Peyer's patch (tissue), 4 donors: ENCODE data around the gene FAM20C. TPM values are rescaled to one million over a fixed set of nuclear protein-coding genes. Genes with fewer than 3 reads are reported as not detected.
A peak's percentile ranks its signal among the peaks of the same experiment; 100 is the strongest.

ENCODE experiments used
- DNase-seq, 3 donors: peaks; one replicate each; pipeline ENCODE4 v3.0.0-alpha.2; 2017 to 2019
- H3K27ac ChIP-seq, 4 donors: fragments of 200-600 bp; sonication (generic); one replicate each; pipeline ENCODE4 v1.5.1; 2016 to 2019
- H3K27me3 ChIP-seq, 2 donors: fragments of 200-600 bp; sonication (generic); one replicate each; pipeline ENCODE4 v1.5.1; 2019
- H3K36me3 ChIP-seq, 3 donors: fragments of 200-600 bp; sonication (generic); one replicate each; pipeline ENCODE4 v1.5.1; 2016 to 2019
- H3K4me1 ChIP-seq, 4 donors: fragments of 200-600 bp; sonication (generic); one replicate each; pipeline ENCODE4 v1.5.1; 2016 to 2019
- H3K4me3 ChIP-seq, 4 donors: fragments of 200-600 bp; sonication (generic); 1 replicate in 3 of 4; 2 replicates in 1 of 4; pipeline ENCODE4 v1.5.1; 2016 to 2019; ENCODE audit warnings: mild to moderate bottlenecking in 1 of 4
- H3K9me3 ChIP-seq, 4 donors: fragments of 200-600 bp; sonication (generic); one replicate each; pipeline ENCODE4 v1.5.1; 2016 to 2019; ENCODE audit warnings: mild to moderate bottlenecking in 1 of 4
- CTCF ChIP-seq, 6 experiments: fragments of 450-650 bp in 4 of 6; fragments of 200-600 bp in 2 of 6; sonication (generic) in 1 of 6; IDR thresholded peaks; one replicate each; pipeline ENCODE4 v1.5.1; 2017 to 2019; ENCODE audit warnings: antibody characterized with exemption in 6 of 6, mild to moderate bottlenecking in 3 of 6, moderate library complexity in 1 of 6
- POLR2A ChIP-seq, 2 donors: fragments of 450-650 bp; IDR thresholded peaks; one replicate each; pipeline ENCODE4 v1.5.1; 2017; ENCODE audit warnings: antibody characterized with exemption in 2 of 2, mild to moderate bottlenecking in 2 of 2, moderate library complexity in 2 of 2
- total RNA-seq, 4 donors: library from RNA; depleted of rRNA; stranded (reverse); fragments of >200 nt; gene quantifications; one replicate each; pipeline ENCODE4 v1.1.0, GENCODE V29; 2016

FAM20C gene
- total RNA-seq, 4 donors from 2014 or later, result 46.4 to 66.0 (median 53.8) TPM

DNA sequence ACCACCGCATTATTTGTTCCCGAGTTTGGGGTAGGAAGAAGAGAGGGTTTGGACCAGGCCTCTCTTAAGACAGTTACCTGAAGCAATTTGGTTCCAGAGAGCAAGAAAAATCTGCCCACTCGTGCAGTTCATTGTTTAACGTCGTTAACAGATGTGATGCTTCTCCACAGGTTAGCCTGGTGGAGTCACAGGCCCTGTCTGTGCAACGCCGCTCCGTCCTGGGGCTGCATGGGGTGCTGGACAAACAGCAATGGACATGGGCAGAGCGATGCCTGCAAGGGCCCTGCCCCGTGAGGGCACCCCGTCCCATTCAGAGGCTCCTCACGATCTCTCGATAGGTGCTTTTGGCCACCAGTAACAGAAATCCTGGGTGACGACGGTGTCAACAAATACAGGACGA, 107.3 kb downstream of the FAM20C start:
- H3K9me3 ChIP-seq, result no peaks in the 10 kb centered on the region
- TF ChIP-seq CTCF (IDR thresholded peaks at IDR 0.05), result no peak
- TF ChIP-seq POLR2A (IDR thresholded peaks at IDR 0.05), result no peak
- DNase-seq, result peak in 1 of 3 donors; percentile 21
- no peaks in the 10 kb centered on the region for H3K27me3 ChIP-seq
- H3K4me1 ChIP-seq, result peaks cover 0 to 7% (median 0%) of the 10 kb centered on the region in 4 donors
- no peak overlapping the region for H3K27ac ChIP-seq
- H3K4me3 ChIP-seq, result no peak overlapping the region
- H3K36me3 ChIP-seq, result no peaks in the 10 kb centered on the region

- peak in 1 of 3 donors; percentile 21 for DNase-seq
- Histone ChIP-seq H3K9me3 (no peaks in the 10 kb centered on the region), H3K36me3 (no peaks in the 10 kb centered on the region), H3K27ac (no peak overlapping the region), H3K4me1 (peaks cover 0 to 2% (median 0%) of the 10 kb centered on the region in 4 donors), H3K27me3 (no peaks in the 10 kb centered on the region), H3K4me3 (no peak overlapping the region)
- TF ChIP-seq CTCF (IDR thresholded peaks at IDR 0.05), result no peak
- TF ChIP-seq POLR2A (IDR thresholded peaks at IDR 0.05), result no peak
Observed at GRCh38 chr7:300048-300447, 107.7 kb downstream of the FAM20C start.

DNA sequence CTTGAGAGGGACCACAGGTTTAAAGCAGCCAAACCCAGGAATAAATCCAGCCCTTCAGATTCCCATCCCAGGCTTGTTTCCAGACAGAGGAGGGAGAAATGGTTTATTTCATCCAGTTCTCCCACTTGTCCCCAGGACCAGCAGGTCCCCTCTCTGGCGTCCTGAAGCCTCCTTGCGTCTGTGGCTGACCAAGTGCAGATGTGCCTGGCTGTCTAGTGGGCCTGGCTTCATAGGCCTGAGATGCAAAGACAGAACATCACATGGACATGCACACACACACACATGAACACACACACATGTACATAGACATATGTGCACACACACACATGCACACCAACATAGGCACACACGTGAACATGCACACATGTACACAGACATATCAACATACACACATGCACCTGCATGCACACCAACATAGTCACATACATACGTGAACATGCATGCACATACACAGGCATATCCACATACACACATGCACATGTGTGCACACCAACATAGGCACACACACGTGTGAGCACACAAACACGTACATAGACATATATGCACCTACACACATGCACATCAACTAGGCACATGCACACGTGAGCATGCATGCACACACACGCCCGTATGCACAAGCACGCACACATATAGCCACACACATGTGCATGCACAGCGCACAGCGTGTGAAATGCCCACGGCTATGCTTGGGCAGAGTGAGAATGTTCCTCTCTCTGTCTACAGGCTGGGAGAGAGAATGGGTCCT, 108.3 kb downstream of the FAM20C start:
- Histone ChIP-seq H3K36me3 (no peaks in the 10 kb centered on the region), H3K27ac (no peak overlapping the region), H3K4me1 (no peaks in the 10 kb centered on the region), H3K9me3 (no peaks in the 10 kb centered on the region), H3K27me3 (no peaks in the 10 kb centered on the region), H3K4me3 (no peak overlapping the region)
- peak in 1 of 3 donors; percentile 26 for DNase-seq
- TF ChIP-seq POLR2A (IDR thresholded peaks at IDR 0.05) (no peak), CTCF (IDR thresholded peaks at IDR 0.05) (no peak)

DNA sequence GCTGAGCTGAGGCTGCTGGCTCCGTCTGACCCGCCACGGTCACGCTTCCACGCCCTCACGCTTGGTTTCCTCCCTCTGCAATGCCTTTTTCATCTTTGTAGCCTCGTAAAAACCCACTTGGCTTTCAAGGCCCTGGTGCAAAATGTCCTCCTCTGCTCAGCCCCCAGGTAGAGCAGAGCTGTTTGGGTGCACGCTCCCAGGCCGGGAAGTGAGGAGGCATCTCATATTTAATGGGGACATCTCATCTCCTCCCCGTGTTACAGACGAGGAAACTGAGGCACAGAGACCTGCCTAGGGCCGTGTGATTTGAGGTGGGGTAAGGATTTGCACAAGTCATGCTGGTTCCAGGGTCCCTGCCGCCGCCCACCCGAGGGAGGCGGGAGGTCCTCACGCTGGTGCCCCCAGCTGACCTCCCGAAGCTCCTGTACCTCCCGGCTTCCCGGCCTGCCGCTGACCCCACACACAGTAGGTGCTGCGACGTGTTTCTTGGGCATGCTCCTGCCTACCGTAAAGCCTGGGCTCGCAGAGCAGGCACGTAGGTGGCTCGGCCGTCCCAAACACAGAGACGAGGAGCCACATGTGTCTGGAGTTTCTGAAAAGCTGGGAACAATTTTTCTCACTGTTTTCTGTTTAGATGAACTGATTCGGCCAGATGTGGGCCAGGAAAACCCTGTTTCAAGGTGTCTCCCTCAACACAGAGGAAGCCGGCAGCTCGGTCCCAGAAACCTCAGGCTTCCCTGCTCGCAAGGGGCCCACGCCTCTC, 109.1 kb downstream of the FAM20C start:
- Histone ChIP-seq H3K4me1 (no peaks in the 10 kb centered on the region), H3K9me3 (no peaks in the 10 kb centered on the region), H3K36me3 (no peaks in the 10 kb centered on the region), H3K27ac (no peak overlapping the region), H3K4me3 (no peak overlapping the region), H3K27me3 (no peaks in the 10 kb centered on the region)
- TF ChIP-seq CTCF (IDR thresholded peaks at IDR 0.05) (no peak), POLR2A (IDR thresholded peaks at IDR 0.05) (no peak)
- no peak for DNase-seq

DNA sequence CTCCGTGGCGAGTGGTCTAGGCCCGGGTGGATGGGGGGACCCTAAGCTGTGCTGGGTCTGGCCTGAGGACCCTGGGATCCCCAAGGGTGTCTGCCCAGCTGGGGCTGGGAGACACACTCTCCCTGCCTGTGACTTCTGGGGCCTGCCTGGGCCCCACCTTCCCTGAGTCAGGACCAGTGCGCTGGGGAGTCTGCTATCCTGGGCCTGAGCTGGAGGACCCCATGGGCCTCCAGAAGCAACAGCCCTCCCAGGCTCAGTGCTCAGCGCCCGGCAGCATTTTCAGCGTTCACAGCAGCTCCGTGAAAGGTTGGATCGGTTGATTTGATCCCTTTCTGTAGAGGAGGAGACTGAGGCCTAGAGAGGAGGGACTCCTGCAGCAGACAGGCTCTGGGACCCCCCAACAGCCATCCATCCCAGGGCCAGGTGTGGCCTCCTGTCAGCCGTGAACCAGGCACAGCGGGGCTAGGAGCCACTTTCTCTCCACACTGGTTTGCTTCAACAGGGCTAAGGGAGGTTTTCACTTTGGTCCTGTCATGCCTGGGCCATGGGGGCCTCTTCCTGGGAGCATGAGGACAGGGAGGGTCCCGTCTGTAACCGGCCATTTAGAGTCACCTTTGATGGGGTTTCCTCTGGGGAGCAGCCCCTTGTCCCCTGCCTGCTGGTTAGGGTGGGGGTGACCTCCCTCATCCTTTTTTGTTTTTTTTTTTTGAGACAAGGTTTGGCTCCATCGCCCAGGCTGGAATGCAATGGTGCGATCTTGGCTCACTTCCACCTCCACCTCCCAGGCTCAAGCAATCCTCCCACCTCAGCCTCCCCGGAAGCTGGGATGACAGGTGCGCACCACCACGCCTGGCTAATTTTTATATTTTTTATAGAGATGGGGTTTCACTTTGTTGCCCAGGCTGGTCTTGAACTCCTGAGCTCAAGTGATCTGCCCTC, 110.0 kb downstream of the FAM20C start:
- DNase-seq, result peak in 1 of 3 donors; percentile 34
- no peaks in the 10 kb centered on the region for H3K36me3 ChIP-seq
- no peaks in the 10 kb centered on the region for H3K4me1 ChIP-seq
- no peak overlapping the region for H3K27ac ChIP-seq
- TF ChIP-seq CTCF (IDR thresholded peaks at IDR 0.05) (no peak), POLR2A (IDR thresholded peaks at IDR 0.05) (no peak)
- H3K9me3 ChIP-seq, result no peaks in the 10 kb centered on the region
- no peak overlapping the region for H3K4me3 ChIP-seq
- no peaks in the 10 kb centered on the region for H3K27me3 ChIP-seq
